ENCODE data around the gene SPIB.
A peak's percentile ranks its signal among the peaks of the same experiment; 100 is the strongest.

Gene SPIB

DNA sequence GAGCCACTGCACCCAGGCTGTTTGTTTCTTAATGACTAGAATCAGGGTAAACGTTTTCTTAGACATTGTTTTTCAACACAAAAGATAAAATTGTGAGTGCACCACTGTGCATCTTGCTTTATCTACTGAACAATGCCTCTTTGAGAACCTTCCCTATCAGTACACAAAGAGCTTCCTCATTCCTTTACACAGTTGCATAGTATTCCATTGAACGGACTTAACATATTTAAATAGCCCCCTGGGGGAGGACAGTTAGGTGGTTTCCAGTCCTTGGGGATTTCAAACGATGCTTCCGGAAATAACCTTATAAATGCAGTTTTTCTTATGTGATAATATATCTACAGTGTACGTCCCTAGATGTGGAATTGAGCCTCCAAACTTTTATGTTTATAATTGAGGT, 26.0 kb upstream of the SPIB start:
- DNase-seq, result no peak

DNA sequence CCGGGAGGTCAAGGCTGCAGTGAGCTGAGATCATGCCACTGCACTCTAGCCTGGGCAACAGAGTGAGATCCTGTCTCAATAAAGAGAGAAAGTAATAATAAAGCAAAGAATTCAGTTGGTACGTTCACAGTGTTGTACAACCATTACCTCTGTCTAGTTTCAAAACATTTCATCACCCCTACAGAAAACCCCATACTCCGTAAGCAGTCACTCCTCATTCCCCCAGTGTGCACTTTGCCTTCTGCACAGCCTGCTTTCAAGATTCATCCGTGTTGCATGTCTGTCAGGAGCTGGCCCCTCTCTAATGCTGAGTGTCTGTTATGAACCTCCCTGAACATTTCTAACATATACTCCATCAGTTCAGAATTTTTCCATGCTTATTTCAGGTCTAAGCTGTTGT, 25.1 kb upstream of the SPIB start:
- no peak for DNase-seq

DNA sequence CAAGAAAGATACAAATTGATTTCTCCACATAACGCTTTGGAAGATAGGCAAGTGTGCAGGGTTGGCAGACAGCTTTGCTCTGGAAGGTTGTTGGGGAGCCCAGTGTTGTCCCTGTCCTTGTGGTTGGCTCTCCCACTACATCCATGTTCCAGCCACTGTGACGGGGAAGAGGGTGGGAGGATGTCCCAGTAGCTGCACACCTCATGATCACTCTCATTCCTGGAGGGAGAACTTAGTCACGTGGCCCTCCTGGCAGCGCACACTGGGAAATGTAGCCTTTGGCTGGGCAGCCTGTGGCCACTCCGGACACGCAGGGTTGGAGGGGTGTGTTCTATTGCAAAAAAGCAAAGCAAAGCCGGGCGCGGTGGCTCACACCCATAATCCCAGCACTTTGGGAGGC, 24.7 kb upstream of the SPIB start:
- no peak for DNase-seq

DNA sequence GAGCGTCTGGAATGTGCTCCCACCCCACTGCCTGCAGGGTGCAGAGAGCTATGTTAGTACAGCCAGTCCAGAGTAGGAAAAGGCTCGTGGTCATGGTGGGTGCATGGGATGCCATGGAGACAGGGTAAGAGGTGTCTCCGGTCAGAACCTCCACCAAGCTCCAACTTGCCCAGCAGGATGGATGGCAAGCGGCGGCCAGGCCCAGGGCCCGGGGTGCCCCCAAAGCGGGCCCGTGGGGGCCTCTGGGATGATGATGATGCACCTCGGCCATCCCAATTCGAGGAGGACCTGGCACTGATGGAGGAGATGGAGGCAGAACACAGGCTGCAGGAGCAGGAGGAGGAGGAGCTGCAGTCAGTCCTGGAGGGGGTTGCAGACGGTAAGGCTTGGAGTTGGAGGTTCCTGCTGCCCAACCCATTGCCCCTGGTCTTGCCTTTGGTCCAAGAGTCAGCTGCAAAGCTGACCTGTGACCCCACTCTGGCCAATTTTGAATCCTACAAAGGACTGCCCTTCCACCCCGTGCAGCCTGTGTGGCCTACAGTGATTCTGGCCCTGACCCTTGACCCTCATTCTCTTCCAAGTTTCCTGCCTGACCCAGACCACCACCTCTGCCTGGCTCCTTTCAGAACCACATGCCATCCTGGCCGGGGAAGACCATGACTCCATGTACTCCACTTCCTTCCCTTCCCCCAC, 19.9 kb upstream of the SPIB start:
- DNase-seq, result no peak

DNA sequence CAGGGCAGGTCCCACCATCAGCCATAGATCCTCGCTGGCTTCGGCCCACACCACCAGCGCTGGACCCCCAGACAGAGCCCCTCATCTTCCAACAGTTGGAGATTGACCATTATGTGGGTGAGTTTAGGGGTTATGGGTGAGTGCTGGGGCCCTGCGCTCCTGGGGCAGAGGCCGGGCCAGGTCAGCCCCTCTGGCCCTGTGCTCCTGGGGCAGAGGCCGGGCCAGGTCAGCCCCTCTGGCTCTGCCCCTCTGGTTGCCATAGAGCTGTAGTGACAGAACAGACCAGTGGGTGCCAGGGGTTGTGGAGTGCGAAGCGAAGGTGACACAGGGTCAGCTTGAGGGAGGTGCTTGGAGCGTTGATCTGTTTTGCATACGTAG, 19.4 kb upstream of the SPIB start:
- DNase-seq, result no peak

DNA sequence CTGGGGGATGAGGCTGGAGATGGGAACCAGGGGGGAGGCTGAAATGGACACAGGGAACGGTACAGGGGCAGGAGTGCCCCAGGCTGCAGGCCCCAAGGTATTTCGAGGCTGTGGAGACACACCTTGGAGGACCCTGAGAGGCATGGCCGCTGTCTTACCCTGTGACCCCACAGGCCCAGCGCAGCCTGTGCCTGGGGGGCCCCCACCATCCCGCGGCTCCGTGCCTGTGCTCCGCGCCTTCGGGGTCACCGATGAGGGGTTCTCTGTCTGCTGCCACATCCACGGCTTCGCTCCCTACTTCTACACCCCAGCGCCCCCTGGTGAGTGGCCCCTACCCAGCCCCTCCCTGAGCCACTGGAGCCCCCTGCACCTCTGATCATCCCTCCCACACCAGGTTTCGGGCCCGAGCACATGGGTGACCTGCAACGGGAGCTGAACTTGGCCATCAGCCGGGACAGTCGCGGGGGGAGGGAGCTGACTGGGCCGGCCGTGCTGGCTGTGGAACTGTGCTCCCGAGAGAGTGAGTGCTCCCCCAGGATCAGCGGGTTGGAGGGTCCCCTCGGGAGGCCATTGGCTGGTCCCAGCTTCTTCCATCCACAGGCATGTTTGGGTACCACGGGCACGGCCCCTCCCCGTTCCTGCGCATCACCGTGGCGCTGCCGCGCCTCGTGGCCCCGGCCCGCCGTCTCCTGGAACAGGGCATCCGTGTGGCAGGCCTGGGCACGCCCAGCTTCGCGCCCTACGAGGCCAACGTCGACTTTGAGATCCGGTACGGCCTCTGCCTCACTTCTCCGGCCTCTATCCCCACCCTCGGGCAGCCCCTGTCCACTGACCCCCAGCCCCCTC, 16.9 kb upstream of the SPIB start:
- no peak for DNase-seq

DNA sequence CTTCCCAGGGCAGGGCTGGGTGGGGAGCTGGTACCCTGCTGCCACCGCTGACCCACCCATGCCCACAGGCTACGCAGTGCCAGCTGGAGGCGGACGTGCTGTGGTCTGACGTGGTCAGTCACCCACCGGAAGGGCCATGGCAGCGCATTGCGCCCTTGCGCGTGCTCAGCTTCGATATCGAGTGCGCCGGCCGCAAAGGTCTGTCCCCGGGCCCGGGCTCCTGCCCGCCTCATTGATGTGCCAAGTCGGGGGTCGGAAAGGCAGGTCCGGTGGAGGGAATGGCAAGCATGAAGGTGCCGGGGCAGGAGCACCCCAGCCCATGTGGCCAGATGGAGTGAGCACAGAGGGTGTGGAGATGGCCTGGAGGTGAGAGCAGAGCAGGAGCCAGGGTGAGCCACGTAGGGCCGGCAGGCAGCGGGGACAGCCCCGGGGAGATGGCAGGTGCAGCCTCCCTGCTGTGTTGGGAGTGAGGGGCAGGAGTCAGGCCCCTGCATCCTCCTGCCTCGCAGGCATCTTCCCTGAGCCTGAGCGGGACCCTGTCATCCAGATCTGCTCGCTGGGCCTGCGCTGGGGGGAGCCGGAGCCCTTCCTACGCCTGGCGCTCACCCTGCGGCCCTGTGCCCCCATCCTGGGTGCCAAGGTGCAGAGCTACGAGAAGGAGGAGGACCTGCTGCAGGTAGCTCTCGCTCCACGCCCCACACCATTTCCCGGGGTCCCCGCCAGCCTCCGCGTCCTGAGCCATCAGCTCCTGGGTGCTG, 16.0 kb upstream of the SPIB start:
- DNase-seq, result no peak

DNA sequence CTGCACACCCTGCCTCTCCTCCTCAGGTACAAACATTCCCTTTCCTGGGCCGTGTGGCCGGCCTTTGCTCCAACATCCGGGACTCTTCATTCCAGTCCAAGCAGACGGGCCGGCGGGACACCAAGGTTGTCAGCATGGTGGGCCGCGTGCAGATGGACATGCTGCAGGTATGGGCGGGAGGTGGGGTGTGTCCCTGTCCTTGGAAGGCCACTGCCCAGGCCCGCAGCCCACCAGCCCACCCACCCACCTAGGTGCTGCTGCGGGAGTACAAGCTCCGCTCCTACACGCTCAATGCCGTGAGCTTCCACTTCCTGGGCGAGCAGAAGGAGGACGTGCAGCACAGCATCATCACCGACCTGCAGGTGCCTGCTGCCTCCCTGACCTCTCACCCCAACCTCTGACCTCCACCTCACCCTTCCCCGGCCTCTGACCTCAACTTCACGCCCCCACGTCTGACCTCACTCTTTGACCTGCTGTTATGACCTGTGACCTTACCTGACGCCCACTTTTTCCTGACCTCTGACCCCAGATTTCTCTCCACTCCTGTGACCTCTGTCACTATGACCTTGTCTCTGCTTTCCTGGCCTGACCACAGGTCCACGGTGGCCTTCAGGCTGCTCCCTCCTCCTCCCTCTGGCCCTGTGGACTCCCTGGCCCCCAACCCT, 12.4 kb upstream of the SPIB start:
- DNase-seq, result no peak

DNA sequence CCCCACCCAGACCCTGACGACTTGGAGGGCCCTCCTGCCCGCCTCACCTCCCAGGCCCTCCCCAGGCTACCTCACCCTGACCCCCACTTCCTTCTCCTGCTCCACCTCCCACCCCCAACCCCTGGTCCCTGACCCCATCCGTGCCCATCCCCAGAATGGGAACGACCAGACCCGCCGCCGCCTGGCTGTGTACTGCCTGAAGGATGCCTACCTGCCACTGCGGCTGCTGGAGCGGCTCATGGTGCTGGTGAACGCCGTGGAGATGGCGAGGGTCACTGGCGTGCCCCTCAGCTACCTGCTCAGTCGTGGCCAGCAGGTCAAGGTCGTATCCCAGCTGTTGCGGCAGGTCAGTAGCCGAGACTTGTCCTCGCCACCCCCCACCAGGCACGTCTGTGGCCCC, 11.9 kb upstream of the SPIB start:
- DNase-seq, result no peak

DNA sequence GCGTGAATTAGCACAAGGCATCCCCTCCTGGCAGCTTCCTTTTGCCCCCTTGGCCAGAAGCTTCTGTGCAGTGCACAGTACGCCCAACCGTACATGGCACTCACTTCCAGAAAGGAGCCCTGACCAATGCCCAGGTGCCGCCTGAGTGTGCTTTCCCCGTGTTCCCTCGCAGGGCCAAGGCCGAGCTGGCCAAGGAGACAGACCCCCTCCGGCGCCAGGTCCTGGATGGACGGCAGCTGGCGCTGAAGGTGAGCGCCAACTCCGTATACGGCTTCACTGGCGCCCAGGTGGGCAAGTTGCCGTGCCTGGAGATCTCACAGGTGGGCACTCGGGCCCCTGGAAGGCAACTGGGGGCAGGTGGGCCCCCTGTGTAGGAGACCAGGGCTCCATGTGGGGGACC, 9.4 kb upstream of the SPIB start:
- DNase-seq, result no peak

DNA sequence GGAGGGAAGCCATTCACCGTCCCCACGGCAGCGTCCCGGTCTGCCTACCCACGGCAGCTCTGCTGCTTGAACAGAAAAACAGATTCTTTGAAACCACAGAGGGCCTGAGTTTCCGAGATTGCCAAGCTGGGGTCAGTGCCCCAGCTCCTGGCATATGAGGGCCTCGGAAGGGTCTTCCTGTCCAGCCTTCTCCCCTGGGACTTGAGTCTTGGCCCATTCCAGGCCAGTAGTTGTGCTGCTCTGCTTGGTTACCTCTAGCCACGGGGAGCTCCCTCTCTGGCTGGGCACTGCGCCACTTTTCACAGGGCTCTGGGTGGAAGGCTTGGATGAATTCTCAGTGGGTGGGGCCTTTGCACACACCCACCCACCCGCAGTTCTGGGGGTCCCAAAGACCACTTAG, 8.6 kb upstream of the SPIB start:
- no peak for DNase-seq

DNA sequence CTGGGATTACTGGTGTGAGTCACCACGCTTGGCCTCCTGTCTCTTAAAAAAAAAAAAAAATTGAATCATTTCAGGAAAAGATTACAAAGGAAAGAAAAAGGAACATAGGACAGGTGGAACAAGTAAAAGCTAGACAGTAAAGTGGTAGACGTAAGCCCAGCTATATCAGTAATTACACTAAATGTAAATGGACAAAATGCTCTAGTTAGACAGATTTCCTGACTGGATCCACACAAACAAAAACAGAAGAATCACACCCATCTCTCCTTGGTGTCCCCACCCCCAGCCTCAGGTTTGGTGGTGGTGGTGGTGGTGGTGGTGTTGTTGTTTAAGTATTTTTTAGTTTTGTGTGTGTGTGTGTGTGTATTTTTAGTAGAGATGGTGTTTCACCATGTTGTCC, 6.3 kb upstream of the SPIB start:
- DNase-seq, result no peak

DNA sequence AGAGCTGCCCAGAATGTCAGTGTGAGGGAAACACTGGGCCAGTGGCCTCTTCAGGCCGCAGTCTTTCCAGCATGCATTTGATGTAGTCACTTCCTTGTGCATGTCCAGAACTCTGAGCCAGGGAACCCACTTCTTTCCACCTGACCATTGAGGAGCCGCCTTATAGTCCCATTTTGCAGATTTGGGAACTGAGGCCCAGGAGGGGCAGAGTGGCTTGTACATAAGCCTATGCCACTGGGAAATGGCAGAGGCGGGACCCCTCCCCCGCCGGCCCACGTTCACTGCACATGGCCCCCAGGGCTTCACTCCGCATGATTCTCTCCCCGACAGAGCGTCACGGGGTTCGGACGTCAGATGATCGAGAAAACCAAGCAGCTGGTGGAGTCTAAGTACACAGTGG, 5.6 kb upstream of the SPIB start:
- no peak for DNase-seq

DNA sequence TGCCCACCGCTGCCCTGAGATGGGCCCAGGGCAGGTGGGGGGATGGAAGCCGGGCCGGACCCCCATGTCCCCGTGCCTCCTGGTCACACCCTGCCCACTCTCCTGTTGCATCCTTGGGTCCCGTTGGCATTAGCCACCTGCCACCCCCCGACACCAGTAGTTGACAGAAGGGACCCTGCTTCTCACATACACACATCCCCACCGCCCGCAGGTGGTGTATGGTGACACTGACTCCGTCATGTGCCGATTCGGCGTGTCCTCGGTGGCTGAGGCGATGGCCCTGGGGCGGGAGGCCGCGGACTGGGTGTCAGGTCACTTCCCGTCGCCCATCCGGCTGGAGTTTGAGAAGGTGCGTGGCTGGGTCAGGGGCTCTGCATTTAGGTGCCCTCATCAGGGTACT, 5.2 kb upstream of the SPIB start:
- DNase-seq, result no peak

DNA sequence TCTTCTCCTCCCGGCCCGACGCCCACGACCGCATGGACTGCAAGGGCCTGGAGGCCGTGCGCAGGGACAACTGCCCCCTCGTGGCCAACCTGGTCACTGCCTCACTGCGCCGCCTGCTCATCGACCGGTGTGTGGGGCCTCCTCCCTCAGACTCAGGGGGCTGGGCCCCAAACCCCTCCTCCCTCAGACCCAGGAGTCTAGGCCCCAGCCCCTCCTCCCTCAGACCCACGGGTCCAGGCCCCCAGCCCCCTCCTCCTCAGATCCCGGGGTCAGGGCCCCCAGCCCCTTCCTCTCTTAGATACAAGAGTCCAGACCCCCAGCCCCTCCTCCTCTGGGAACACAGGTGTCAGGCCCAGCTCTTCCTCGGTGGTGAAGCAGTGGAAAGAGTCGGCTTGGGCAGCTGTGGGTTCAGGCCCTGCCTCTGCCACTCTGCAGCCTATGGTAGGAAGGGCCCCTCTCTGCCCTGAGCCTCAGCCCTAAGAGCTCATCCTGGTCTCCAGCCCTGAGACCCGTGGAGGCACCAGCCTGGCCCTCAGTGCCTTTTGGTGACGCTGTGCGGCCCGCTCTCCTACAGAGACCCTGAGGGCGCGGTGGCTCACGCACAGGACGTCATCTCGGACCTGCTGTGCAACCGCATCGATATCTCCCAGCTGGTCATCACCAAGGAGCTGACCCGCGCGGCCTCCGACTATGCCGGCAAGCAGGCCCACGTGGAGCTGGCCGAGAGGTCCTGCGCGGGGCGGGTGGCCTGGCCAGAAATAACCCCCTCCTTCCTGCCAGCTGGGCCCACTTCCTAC, 3.7 kb upstream of the SPIB start:
- DNase-seq, result peak; percentile 89

DNA sequence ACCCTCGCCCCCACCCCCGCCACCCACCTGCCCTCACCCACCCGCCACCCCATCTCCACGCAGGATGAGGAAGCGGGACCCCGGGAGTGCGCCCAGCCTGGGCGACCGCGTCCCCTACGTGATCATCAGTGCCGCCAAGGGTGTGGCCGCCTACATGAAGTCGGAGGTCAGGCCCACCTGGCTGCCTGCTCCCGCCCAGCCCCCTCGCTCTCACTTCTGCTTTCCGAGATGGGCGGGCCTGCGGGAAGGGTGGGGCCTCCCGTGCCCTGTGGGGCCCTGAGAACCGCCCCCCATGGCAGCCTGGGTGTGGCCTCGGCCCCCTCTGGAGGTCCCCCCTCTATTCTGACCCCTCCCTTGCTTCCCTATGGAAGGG, 3.1 kb upstream of the SPIB start:
- DNase-seq, result no peak

DNA sequence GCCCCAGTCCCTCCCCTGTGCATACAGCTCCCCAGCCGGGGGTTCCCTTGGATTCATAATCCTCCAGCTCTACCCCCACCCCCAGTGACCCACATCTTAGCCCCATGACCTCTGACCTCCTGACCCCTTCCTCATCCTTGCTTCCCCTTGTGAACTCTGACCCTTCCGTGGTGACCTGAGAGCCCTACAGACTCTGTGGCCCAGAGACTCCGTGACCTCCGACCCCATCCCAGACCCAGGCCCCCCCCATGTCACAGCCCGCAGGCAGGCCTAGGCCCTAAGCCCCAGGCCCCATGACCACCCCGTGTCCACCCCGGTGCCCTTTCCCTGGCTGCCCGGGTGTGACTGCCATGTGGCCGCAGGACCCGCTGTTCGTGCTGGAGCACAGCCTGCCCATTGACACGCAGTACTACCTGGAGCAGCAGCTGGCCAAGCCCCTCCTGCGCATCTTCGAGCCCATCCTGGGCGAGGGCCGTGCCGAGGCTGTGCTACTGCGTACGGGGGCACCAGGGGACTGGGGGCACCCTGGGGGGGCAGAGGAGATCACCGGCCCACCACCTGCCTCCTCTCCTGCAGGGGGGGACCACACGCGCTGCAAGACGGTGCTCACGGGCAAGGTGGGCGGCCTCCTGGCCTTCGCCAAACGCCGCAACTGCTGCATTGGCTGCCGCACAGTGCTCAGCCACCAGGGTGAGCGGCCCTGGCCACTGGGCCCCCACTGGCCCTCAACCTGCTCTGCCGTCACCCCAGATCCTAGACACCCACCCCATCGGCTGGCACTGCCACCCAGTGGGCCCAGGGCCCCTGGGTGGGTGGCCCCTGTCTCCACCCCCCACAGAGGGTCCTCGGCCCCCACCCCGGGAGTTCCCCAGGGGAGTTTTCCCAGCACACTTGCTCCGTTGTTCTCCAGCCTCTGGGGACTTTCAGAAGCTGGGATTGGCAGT, 2.4 kb upstream of the SPIB start:
- DNase-seq, result no peak

DNA sequence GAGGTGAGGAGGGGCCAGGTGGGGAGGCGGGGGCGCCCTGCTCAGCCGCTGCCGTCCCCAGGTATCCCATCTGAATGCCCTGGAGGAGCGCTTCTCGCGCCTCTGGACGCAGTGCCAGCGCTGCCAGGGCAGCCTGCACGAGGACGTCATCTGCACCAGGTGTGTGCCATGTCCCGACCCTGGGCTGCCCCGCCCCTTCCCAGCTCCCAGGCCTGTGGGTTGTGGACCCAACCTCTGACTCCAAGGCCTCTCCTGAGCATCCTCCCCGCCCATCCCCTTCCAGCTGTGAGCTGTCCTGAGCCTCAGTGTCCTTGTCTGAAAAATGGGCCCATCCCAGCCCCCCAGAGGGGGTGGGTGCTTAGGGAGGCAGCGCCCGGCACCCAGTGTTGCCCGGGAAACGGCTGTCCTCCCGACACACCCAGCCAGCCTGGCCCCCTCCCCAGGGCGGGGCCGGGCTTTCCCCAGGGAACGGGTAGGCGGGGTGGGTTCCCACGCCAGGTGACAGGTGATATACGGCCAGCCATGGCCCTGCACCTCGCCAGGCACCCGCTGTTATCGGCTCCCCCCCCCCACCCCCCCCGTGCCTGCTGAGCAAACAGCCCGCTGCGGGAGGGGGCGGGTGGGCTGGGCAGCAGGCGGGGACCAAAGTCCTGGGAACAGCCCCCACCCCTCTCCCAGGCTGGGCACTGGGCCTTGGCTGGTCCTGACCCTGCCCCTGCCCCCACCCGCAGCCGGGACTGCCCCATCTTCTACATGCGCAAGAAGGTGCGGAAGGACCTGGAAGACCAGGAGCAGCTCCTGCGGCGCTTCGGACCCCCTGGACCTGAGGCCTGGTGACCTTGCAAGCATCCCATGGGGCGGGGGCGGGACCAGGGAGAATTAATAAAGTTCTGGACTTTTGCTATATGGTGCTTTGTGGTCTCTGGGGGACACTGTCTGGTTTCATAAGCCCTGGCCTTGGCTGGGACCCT, 1.3 kb upstream of the SPIB start:
- no peak for DNase-seq

DNA sequence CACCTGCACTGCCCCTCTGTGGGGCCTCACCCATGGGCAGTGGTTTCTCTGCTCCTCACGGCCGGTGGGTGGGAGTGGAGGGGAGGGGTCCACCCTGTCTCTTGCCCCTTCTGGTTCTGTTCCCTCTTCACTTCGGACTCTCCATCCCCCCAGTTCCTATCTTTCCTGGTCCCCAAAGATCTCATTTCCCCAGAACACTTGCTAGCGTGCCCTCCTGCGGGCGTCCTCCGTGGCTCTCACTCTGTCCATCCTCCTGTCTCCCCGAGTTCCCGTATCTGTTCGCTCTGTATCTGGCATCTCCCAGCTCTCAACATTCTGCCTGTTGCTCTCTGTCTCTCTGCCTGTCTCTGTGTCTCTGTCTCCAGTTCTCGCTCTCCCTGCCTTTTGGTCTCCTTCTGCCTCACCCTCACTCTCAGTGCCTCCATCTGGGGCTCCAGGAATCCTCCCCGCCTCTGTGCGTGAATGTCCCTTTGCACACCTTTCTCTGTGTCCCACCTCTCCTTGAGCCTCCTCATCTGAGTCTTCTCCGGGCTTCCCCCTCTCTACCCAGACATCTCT, 363 bp downstream of the SPIB start:
- no peak for DNase-seq

DNA sequence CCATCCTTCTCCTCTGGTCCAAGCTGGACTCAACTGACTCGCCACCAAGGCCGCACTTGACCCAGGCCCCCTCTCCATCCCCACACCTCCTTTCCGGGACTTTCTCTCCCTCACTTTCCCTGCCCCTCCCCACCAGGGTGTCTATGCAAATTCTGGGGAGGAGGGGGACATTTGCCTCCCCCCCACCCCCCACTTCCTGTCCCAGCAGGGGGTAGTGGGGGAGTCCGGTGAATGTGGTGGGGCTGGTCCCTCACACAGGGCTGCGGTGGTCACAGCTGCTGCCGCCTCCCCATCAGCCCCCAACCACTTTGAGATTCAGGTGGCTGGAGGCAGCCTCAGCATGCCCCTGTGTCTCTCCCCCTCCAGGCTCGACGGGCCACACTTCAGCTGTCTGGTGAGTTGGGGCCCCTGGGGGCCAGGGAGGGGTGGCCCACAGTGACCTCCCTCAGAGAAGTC, 870 bp downstream of the SPIB start:
- DNase-seq, result no peak

Measured in activated CD4-positive, alpha-beta T cell treated with anti-CD3 and anti-CD28 coated beads for 48 hours (primary cell).